Natural killer cell (primary cell): ENCODE results near the gene RNF180. TPM values are rescaled to one million over a fixed set of nuclear protein-coding genes. Genes with fewer than 3 reads are reported as not detected.

Experiments
- ATAC-seq, 3 donors: fragments of 150-1000 bp in 2 of 3; fragments of 200-7000 bp in 1 of 3; cut with Tn5 transposase; 1 replicate in 1 of 3; 2 replicates in 2 of 3; pipeline ENCODE4 v1.10.0; 2021; ENCODE audit warnings: mild to moderate bottlenecking in 2 of 3, moderate library complexity in 2 of 3
- DNase-seq, 2 donors: peaks; one replicate each; pipeline versions ENCODE4 v3.0.0 to v3.0.0-alpha.2; 2013 to 2021; ENCODE audit warnings: mixed read lengths in 1 of 2
- H3K27ac ChIP-seq: one replicate; pipeline ENCODE4 v1.5.1; 2013; ENCODE audit warnings: mild to moderate bottlenecking, low read length
- H3K27me3 ChIP-seq: one replicate; pipeline ENCODE4 v1.6.1; 2013; ENCODE audit warnings: low read length; ENCODE audit not compliant: control insufficient read depth, insufficient read depth
- H3K36me3 ChIP-seq: one replicate; pipeline ENCODE4 v1.6.1; 2013; ENCODE audit warnings: low read length; ENCODE audit not compliant: control insufficient read depth, insufficient read depth
- H3K4me1 ChIP-seq: one replicate; pipeline ENCODE4 v1.6.1; 2013; ENCODE audit warnings: low read length; ENCODE audit not compliant: control insufficient read depth, insufficient read depth
- H3K4me3 ChIP-seq: one replicate; pipeline ENCODE4 v1.5.1; 2013; ENCODE audit warnings: low read length
- H3K9me3 ChIP-seq: one replicate; pipeline ENCODE4 v1.6.1; 2013; ENCODE audit warnings: low read length; ENCODE audit not compliant: control insufficient read depth, insufficient read depth
- H3K27ac Mint-ChIP-seq, 2 donors: one replicate each; pipeline ENCODE4 v1.8.0; 2022; ENCODE audit warnings: mild to moderate bottlenecking in 2 of 2, mixed read lengths in 2 of 2, moderate library complexity in 1 of 2
- H3K27me3 Mint-ChIP-seq, 2 donors: one replicate each; pipeline ENCODE4 v1.8.0; 2022; ENCODE audit warnings: low read depth in 2 of 2, mixed read lengths in 2 of 2
- H3K36me3 Mint-ChIP-seq: one replicate; pipeline ENCODE4 v1.8.0; 2022; ENCODE audit warnings: mixed read lengths
- H3K4me1 Mint-ChIP-seq, 2 donors: one replicate each; pipeline ENCODE4 v1.8.0; 2022; ENCODE audit warnings: mixed read lengths in 2 of 2
- H3K4me3 Mint-ChIP-seq: one replicate; pipeline ENCODE4 v1.8.0; 2022; ENCODE audit warnings: mild to moderate bottlenecking, moderate library complexity, mixed read lengths
- H3K9me3 Mint-ChIP-seq, 2 donors: one replicate each; pipeline ENCODE4 v1.8.0; 2022; ENCODE audit warnings: mixed read lengths in 2 of 2
- WGBS: methylation state at CpG from one replicate; pipeline ENCODE4 v1.1.7; 2013; ENCODE audit warnings: missing lambda C conversion rate; ENCODE audit not compliant: insufficient coverage; 5-methylcytosine and 5-hydroxymethylcytosine counted together
- intact Hi-C: fragments of 100-400 bp; cut with micrococcal nuclease; formaldehyde crosslinking; loops from one replicate; pipeline ENCODE4 v1.14.2; 2022
- total RNA-seq, 4 donors: library from RNA; stranded (reverse); fragments of 120-200 nt in 1 of 4; gene quantifications; one replicate each; pipeline versions ENCODE4 v1.2.3 to v1.2.4, GENCODE V29; 2013 to 2022
- TF ChIP-seq, protein P1 (sequence below): fragments of 200-600 bp; IDR thresholded peaks from one replicate; pipeline ENCODE4 v1.8.0; 2022; ENCODE audit warnings: antibody characterized with exemption

RNF180 gene
- total RNA-seq, 3 donors from 2014 or later (not counting 1 experiment from before 2014, with no cell fraction given) = not detected

DNA sequence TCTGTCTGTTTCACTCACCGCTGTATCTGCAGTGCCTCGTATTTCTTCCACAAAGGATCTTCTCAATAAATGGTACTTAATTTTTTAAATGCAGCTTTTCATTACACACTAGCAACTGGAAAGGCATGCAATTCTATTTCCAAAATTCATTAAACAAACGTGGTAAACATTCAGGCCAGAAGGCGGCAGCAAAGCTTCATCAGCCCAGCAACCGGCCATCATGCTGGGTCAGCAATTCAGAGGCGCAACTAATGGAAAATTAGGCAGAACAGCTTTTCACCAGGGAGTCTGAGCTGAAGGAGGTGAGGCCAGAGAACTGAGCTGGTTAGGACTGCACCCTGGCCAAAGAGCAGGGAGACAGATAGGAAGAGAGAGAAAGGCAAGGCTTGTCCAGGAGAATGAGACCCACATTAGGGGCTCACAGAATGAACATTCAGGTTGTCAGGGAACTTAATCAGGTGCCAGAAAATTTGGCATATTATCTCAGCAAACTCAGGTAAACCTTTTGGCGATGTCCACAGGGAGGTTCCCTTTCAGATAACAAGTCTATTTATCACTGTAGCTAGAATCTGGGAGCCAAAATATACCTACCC is 17.7 kb upstream of the RNF180 start:
- Mint-ChIP-seq H3K4me1 (no peaks in the 10 kb centered on the region), H3K27ac (no peak overlapping the region), H3K36me3 (no peaks in the 10 kb centered on the region), H3K4me3 (no peak overlapping the region), H3K27me3 (no peaks in the 10 kb centered on the region), H3K9me3 (no peaks in the 10 kb centered on the region)
- TF ChIP-seq, protein P1, sequence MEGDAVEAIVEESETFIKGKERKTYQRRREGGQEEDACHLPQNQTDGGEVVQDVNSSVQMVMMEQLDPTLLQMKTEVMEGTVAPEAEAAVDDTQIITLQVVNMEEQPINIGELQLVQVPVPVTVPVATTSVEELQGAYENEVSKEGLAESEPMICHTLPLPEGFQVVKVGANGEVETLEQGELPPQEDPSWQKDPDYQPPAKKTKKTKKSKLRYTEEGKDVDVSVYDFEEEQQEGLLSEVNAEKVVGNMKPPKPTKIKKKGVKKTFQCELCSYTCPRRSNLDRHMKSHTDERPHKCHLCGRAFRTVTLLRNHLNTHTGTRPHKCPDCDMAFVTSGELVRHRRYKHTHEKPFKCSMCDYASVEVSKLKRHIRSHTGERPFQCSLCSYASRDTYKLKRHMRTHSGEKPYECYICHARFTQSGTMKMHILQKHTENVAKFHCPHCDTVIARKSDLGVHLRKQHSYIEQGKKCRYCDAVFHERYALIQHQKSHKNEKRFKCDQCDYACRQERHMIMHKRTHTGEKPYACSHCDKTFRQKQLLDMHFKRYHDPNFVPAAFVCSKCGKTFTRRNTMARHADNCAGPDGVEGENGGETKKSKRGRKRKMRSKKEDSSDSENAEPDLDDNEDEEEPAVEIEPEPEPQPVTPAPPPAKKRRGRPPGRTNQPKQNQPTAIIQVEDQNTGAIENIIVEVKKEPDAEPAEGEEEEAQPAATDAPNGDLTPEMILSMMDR = no peak
- no peak for DNase-seq
- WGBS = 22% methylated on average over 7 of the region's 7 CpGs
- H3K27ac ChIP-seq = no peak overlapping the region
- intact Hi-C loops = no loop called here
- no peak overlapping the region for H3K4me3 ChIP-seq
- H3K36me3 ChIP-seq = no peaks in the 10 kb centered on the region
- no peaks in the 10 kb centered on the region for H3K9me3 ChIP-seq
- no peak for ATAC-seq
- H3K4me1 ChIP-seq = no peaks in the 10 kb centered on the region
- H3K27me3 ChIP-seq = no peaks in the 10 kb centered on the region

DNA sequence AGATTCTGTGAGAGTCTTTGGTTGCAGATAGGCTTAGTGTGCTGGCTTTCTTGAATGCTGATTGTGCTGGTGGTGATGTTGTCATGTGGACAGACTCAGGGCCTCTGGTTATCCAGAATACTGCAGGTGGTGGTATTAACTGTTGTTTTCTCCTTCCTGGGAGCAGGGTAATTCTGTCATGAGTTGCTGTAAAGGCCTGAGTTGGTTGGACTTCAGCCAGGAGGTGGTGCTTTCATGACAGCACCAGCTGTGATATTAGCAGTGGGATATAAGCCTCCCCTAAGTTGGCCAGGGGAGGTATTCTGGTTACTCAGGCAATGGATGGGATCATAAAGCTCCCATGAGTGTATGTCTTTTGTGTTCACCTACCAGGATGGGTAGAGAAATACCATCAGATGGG is 16.4 kb upstream of the RNF180 start:
- Mint-ChIP-seq H3K9me3 (peaks cover 3 to 8% of the 10 kb centered on the region in 2 donors), H3K4me3 (no peak overlapping the region), H3K27ac (no peak overlapping the region), H3K36me3 (no peaks in the 10 kb centered on the region), H3K4me1 (no peaks in the 10 kb centered on the region), H3K27me3 (no peaks in the 10 kb centered on the region)
- H3K27me3 ChIP-seq = no peaks in the 10 kb centered on the region
- no peak for DNase-seq
- ATAC-seq = no peak
- H3K27ac ChIP-seq = no peak overlapping the region
- intact Hi-C loops = no loop called here
- H3K4me3 ChIP-seq = no peak overlapping the region
- H3K36me3 ChIP-seq = no peaks in the 10 kb centered on the region
- no peaks in the 10 kb centered on the region for H3K4me1 ChIP-seq
- H3K9me3 ChIP-seq = no peaks in the 10 kb centered on the region
- TF ChIP-seq, protein P1 = no peak

DNA sequence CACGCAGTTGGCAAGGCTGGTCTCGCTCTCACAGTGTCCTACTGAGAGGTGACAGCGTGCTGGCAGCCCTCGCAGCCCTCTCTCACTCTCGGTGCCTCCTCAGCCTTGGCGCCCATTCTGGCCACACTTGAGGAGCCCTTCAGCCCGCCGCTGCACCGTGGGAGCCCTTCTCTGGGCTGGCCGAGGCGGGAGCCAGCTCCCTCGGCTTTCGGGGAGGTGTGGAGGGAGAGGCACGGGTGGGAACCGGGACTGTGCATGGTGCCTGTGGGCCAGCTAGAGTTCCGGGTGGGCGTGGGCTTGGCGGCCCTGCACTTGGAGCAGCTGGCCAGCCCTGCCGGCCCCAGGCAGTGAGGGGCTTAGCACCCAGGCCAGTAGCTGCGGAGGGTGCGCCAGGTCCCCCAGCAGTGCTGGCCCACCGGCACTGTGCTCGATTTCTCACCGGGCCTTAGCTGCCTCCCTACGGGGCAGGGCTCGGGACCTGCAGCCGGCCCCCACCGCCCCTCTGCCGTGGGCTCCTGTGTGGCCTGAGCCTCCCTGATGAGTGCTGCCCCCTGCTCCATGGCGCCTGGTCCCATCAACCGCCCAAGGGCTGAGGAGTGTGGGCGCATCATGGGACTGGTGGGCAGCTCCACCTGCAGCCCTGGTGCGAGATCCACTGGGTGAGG is 15.7 kb upstream of the RNF180 start:
- Histone ChIP-seq H3K9me3 (no peaks in the 10 kb centered on the region), H3K36me3 (no peaks in the 10 kb centered on the region), H3K27me3 (no peaks in the 10 kb centered on the region), H3K27ac (no peak overlapping the region), H3K4me3 (no peak overlapping the region), H3K4me1 (no peaks in the 10 kb centered on the region)
- Mint-ChIP-seq H3K27ac (no peak overlapping the region), H3K4me1 (no peaks in the 10 kb centered on the region), H3K27me3 (no peaks in the 10 kb centered on the region), H3K4me3 (no peak overlapping the region), H3K36me3 (no peaks in the 10 kb centered on the region), H3K9me3 (peaks cover 3 to 11% of the 10 kb centered on the region in 2 donors)
- no peak for ATAC-seq
- WGBS = 94% methylated on average over 33 of the region's 33 CpGs
- TF ChIP-seq, protein P1 = no peak
- DNase-seq = no peak
- intact Hi-C loops = no loop called here

DNA sequence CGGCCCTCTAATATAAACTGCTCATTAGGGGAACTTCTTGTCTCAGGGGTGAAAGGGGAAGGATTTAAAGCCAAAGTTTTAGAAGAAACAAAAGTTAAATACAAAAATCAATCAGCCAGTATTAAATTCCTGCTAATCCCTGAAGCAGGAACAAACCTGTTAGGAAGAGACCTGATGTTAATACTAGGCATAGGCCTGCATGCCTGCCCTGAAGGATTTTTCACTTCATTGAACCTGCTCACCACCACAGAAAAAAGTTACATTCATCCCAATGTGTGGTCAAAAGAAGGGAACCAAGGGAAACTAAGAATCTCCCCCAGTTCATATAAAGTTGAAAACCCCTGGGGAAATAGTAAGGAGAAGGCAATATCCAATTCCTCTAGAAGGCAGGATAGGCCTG is 9.4 kb upstream of the RNF180 start:
- Mint-ChIP-seq H3K27ac (no peak overlapping the region), H3K4me3 (no peak overlapping the region), H3K4me1 (no peaks in the 10 kb centered on the region), H3K36me3 (no peaks in the 10 kb centered on the region), H3K9me3 (peaks cover 6 to 17% of the 10 kb centered on the region in 2 donors), H3K27me3 (no peaks in the 10 kb centered on the region)
- Histone ChIP-seq H3K36me3 (no peaks in the 10 kb centered on the region), H3K4me3 (no peak overlapping the region), H3K27ac (no peak overlapping the region), H3K9me3 (peaks cover 3% of the 10 kb centered on the region), H3K27me3 (no peaks in the 10 kb centered on the region), H3K4me1 (no peaks in the 10 kb centered on the region)
- intact Hi-C loops = no loop called here
- TF ChIP-seq, protein P1 = no peak
- no peak for DNase-seq
- no CpG with 5 or more reads among the region's 1 CpG for WGBS
- ATAC-seq = no peak
